GOT3 (cell line): ENCODE data around the gene ARFGAP3.

Source experiments
- DNase-seq: peaks from one replicate; lab custom pipeline; 2025; ENCODE audit warnings: mixed read lengths; lab: John Stamatoyannopoulos, UW

The ARFGAP3 gene

GRCh38 chr22:42856865-42857704, at the start of gene ARFGAP3:
ARFGAP3 (minus strand) TSS chr22:42857273; CDS start chr22:42857182, 91 bp downstream.
- peak; percentile 91 for DNase-seq

GRCh38 chr22:42905702-42906183, 48.7 kb upstream of the ARFGAP3 start:
- no peak for DNase-seq

GRCh38 chr22:42905217-42905616, 48.1 kb upstream of the ARFGAP3 start:
- no peak for DNase-seq

GRCh38 chr22:42904050-42904449, 47.0 kb upstream of the ARFGAP3 start:
- DNase-seq, result no peak

- no peak for DNase-seq
Observed at GRCh38 chr22:42902875-42903510, 45.9 kb upstream of the ARFGAP3 start.

GRCh38 chr22:42901790-42902508, 44.9 kb upstream of the ARFGAP3 start:
- DNase-seq, result no peak

GRCh38 chr22:42897960-42898359, 40.9 kb upstream of the ARFGAP3 start:
- no peak for DNase-seq

GRCh38 chr22:42895541-42895981, 38.5 kb upstream of the ARFGAP3 start:
- DNase-seq, result no peak

GRCh38 chr22:42895087-42895486, 38.0 kb upstream of the ARFGAP3 start:
- DNase-seq, result no peak

GRCh38 chr22:42893371-42894150, 36.5 kb upstream of the ARFGAP3 start:
- no peak for DNase-seq

- no peak for DNase-seq
Observed at GRCh38 chr22:42892571-42893316, 35.7 kb upstream of the ARFGAP3 start.

GRCh38 chr22:42892156-42892555, 35.1 kb upstream of the ARFGAP3 start:
- no peak for DNase-seq

GRCh38 chr22:42891696-42892095, 34.6 kb upstream of the ARFGAP3 start:
- no peak for DNase-seq

- DNase-seq, result no peak
Observed at GRCh38 chr22:42891008-42891407, 33.9 kb upstream of the ARFGAP3 start.

- no peak for DNase-seq
Observed at GRCh38 chr22:42889304-42889703, 32.2 kb upstream of the ARFGAP3 start.

- no peak for DNase-seq
Observed at GRCh38 chr22:42887523-42888507, 30.7 kb upstream of the ARFGAP3 start.

GRCh38 chr22:42887120-42887519, 30.0 kb upstream of the ARFGAP3 start:
- no peak for DNase-seq

GRCh38 chr22:42885446-42885845, 28.4 kb upstream of the ARFGAP3 start:
- no peak for DNase-seq

- no peak for DNase-seq
Observed at GRCh38 chr22:42884616-42885375, 27.7 kb upstream of the ARFGAP3 start.
